IPS DF 4.7 (cell line): ENCODE measurements around the gene P3R3URF.
"Not testable (repeated sequence)": the region's sequence is repeated elsewhere in the genome, so short reads cannot be mapped to it uniquely, and the experiment has no call there.

ENCODE experiments used
- DNase-seq: peaks from one replicate; pipeline ENCODE4 v3.0.0-alpha.2; 2013; ENCODE audit warnings: low spot score; ENCODE audit errors: extremely low read depth

Gene P3R3URF

DNA sequence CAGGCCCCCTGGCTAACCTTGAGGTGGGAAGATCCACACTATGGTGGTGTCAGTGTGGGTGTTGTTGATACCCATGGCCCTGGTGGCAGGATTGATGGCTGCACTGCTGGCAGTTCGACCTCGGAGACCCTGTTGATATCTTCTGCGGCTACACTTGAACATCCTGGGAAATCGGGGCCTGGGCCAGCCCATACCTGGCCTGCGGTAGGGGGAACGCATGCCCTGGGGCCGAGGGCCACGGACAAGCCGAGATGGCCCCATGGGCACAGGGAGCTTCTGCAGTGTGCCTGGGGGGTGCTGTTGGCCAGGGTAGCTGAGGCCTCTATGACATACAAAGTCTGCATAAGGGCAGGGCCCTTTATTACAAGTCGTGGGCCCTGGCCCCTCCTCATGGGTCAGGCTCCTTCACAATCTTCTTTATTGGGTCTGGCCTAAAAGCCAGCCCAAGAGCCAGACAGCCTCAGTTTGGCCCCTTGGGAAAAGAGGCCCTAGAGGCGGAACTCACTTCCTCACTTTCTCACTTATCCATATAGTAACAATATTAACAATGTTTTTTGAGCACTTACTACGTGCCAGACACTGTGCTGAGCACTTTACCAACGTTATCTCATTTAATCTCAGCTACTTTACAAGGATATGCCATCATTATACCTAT, at the start of gene P3R3URF:
Gene P3R3URF (minus strand): TSS at position 278 of the 655 bp plus-strand sequence. CDS start 17 bp downstream, at position 261.
- no peak for DNase-seq

- DNase-seq, result no peak
These were observed 48.7 kb upstream of the P3R3URF start for GRCh38 chr1:46224966-46225365.

- DNase-seq, result peak; percentile 60
These were observed 47.2 kb upstream of the P3R3URF start for GRCh38 chr1:46223472-46223943.

DNA sequence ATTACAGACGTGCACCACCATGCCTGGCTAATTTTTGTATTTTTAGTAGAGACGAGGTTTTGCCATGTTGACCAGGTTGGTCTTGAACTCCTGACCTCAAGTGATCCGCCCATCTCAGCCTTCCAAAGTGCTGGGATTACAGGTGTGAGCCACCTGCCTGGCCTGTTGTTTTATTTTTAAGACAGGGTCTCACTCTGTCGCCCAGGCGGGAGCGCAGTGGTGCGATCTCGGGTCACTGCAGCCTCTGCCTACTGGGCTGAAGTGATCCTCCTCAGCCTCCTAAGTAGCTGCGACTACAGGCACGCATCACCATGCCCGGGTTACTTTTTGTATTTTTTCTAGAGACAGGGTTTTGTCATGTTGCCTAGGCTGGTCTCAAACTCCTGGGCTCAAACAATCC, 46.8 kb upstream of the P3R3URF start:
- DNase-seq, result not testable (repeated sequence)

- DNase-seq, result no peak
These were observed 45.5 kb upstream of the P3R3URF start for GRCh38 chr1:46221749-46222148.

DNA sequence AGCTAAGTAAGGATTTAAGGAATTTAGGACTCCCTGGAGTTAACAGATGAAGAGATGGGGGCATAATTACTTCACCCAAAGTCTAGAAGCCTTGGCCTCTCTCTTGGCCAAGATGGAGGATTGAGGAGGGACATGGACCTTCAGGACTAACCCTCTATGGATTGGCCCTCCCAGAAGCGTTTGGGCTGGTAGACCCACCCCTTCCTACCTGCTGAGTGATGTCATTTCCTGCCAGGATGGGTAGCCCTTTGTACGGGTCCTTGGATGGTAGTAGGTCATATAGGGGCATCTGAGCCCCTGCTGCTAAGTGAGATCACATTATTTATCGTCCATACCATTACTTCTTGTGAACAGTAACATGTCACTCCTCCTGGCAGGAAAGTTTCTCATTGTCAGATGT, 44.5 kb upstream of the P3R3URF start:
- no peak for DNase-seq

DNA sequence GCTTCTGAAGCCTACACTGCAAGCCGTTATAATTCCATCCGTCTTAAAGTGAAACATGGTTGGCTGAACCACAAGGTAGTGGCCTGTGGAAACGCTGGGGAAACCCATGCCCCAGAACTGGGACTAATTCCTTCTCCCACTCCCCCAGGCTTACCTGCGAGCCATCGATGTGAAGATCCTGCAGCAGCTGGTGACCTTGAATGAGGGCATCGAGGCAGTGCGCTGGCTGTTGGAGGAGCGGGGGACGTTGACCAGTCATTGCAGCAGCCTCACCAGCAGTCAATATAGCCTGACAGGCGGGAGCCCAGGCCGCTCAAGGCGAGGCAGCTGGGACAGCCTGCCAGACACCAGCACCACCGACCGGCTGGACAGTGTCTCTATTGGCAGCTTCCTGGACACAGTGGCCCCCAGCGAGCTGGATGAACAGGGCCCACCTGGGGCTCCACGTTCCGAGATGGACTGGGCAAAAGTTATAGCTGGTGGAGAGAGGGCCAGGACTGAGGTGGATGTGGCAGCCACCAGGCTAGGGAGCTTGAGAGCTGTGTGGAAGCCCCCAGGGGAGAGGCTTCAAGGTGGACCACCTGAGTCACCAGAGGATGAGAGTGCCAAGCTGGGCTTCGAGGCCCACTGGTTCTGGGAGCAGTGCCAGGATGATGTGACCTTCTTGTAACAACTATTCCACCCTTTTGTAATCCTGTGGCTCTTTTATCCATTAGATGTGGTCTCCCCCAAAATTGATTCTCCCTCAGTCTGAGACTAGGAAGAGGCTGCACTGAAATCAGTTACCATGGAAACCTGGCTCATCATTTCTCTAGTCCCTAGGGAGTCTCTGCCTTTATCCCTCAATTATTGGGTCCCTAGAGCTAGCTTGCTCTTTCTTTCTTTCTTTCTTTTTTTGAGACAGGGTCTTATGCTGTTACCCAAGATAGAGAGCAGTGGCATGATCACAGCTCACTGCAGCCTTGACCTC, 43.5 kb upstream of the P3R3URF start:
- DNase-seq, result no peak

GRCh38 chr1:46218443-46218842, 42.2 kb upstream of the P3R3URF start:
- no peak for DNase-seq

DNA sequence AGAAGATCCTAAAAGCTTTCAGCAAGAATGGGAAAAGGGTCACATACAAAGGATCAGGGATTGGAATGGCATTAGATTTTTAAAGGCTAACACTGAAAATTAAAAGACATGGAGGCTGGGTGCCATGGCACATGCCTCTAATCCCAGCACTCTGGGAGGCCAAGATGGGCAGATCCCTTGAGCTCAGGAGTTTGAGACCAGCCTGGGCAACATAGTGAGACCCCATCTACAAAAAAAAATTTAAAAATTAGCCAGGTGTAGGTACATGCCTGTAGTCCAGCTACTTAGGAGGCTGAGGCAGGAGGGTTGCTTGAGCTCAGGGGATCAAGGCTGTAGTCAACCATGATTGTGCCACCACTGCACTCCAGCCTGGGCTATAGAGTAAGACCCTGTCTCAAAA, 39.2 kb upstream of the P3R3URF start:
- no peak for DNase-seq

DNA sequence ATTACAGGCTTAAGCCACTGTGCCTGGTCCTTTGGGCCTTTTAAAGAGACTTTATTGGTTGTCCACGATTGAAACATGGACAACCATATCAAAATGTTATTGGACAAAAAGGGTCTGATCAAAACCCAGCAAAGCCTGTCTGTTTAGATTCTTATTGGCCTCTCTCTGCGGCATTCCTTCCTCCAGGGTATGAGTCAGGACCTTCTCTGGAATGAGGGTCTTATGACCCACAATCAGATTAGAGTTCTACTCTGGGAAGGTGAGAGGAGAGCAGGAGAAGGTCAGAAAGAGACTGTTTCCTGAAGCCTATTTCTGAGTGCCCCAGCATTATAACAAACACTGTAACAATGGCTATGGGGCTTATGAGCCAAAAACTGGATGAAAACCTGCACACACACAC, 34.8 kb upstream of the P3R3URF start:
- DNase-seq, result no peak

DNA sequence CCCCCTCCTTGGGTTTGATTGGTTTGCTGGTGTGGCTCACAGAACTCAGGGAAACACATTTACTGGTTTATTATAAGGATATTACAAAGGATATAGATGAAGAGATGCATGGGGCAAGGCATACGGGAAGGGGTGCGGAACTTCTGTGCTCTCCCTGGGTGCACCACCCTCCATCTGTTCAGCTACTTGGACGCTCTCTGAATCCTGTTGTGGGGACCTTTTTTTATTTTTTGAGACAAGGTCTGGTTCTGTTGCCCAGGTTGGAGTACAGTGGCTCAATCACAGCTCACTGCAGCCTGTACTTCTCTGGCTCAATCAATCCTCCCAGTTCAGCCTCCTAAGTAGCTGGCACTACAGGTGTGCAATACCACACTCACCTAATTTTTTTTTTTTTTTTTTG, 34.3 kb upstream of the P3R3URF start:
- DNase-seq, result no peak

DNA sequence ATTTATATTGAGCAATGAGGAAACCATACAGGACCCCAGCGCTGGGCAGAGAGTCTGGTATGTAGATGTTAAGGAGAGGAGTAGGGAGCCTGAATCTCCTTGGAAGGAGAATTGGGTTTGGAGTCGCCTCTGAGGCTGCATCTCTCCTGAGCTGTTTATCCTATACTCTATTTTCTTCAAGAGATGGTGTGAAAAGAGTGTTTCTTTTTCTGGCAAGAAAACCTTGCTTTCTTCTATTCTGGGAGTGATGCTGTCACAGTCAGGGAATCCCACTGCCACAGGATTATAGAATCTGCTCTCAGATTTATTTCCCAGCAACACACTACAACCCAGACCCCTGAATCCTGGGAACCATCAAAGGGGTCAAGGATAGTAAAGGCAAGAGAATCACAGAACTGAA, 30.1 kb upstream of the P3R3URF start:
- no peak for DNase-seq

GRCh38 chr1:46205791-46206190, 29.5 kb upstream of the P3R3URF start:
- no peak for DNase-seq

DNA sequence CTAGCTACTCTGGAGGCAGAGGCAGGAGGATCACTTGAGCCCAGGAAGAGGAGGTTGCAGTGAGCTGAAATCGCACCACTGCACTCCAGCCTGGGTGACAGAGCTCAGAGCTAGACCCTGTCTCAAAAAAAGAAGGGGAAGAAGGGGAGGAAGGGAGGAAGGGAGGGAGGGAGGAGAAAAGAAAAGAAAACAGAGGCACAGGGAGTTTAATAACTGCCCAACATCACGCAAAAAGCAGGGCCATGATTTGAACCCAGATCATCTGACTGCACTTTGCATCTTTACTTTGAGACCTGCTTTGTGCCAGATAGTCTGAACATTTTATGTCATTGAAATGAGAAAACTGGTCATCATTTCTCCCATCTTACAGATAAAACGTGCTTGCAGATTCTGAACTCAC, 28.9 kb upstream of the P3R3URF start:
- DNase-seq, result no peak

GRCh38 chr1:46204406-46204742, 28.1 kb upstream of the P3R3URF start:
- DNase-seq, result no peak

- DNase-seq, result no peak
These were observed 27.6 kb upstream of the P3R3URF start for GRCh38 chr1:46203738-46204405.

- no peak for DNase-seq
These were observed 23.0 kb upstream of the P3R3URF start for GRCh38 chr1:46199233-46199749.

DNA sequence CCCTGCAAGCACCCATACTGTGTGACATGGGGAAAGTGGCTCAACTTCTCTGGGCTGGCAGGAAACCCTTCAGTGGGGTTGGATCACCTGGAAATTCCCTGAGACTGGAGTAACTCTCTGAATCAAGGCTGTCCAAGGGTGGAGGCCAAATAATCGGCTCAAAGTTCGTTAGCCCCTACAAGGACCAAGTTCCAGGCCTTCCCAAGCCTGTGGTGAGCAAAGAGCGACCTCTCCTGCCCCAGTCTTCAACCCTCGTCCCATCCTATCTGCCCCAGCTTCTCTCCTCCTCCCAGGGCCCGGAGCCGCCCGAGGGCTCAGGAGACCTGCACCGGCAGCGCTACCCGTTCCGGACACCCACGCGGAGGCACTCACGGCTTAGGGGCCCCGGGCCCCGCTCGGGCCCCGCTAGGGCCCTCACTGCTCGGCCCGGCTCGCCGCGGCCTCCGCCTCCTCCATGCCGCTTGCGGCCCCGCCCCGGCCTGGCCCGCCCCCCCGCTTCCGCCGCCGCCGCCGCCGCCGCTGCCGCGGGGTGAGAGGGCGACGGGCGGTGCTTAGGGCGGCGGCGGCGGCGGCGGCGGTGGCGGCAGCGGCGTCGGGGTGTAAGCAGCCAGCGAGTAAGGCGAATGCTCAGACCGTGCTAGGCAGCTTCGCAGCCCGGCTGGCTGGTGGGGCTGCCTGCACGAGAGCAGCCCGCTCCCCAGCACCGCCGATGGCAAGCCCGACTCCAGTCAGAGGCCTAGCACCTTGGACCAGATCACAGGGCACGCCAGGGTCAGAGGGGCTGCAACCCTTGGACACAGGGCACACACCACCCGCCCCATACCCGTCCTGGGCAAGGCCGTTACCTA, 21.9 kb upstream of the P3R3URF start, which contains the start of gene POMGNT1:
Gene POMGNT1 (minus strand): TSS at position 471 of the 848 bp plus-strand sequence. CDS start 613 bp downstream, outside the sequence.
- DNase-seq, result no peak

- no peak for DNase-seq
These were observed 21.3 kb upstream of the P3R3URF start for GRCh38 chr1:46197560-46197963.

DNA sequence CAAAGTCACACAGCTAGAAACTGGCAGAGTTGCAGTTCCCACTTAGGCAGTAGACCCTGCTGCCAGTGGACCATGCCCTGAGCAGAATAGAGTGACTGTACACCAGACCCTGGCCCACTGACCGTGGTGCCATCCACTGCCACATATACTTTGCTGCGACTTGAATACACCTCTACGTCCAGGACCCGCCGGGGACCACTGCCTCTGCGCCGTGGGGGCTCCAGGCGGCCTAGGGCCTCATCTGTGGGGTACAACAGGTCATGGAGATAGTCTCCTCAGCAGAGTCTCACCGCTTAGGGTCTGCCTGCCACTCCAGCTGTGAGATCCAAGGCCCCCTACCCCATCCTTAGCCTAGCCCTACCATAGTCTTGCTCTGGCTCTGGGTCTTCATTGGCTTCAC, 20.3 kb upstream of the P3R3URF start:
- no peak for DNase-seq
